NCI-H510A (cell line): ENCODE data around the gene DES.
"Not testable (repeated sequence)": the region's sequence is repeated elsewhere in the genome, so short reads cannot be mapped to it uniquely, and the experiment has no call there.

Source experiments
- DNase-seq: peaks from one replicate; lab custom pipeline; 2025; lab: John Stamatoyannopoulos, UW

DES gene

DNA sequence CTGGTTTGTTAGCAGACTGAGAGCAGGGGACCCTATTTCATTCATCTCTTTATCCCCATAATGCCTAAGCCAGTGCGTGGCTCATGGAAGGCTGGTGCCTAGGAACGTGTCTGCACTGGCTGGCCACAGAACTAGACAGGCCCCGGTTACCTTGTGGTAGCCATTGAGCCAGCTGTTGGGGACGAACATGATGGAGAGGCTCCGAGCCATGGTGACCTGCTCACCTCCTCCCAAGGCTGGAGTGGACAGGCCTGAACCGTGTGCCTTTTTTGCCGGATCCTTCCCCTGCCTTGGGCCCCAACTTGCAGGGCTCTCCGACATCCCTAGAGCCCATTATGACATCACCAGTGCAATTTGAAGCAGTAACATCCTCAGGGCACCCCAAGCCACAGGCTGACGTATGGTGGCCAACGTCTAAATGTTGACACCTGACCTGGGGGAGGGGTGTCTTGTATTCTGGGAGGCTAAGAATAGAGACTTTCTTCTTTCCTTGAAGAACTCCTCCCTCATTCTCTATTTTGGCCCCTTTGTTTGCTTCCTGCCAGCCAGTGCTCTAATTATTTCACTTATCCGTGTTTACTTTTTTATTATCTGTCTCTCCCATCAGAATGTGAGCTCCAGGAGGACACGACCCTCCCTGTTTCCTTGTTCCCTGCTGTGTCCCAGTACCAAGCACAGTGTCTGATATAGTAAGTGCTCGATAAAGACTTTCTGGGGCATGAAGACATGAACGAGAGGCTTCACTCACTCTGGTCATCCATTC lies 18.3 kb upstream of the DES start:
- no peak for DNase-seq

DNA sequence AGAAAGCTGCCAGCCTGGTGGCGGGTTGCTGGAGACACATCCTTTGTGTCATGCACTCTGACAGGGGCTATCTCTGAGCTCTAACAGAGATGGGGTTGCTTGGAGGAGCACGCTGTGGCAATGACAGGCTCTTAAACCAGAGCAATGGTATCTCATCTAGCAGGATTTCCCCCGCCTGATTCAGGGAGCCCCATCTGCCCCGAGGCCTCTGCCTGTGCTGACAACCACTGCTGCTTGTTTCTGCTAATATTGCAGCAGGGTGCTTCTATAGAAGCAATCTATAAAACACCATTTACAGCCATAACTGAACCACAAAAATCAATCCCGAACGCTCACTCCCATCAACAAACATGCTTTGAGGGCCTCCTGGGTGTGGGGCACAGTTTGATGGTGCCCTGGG lies 17.6 kb upstream of the DES start:
- DNase-seq, result no peak

DNA sequence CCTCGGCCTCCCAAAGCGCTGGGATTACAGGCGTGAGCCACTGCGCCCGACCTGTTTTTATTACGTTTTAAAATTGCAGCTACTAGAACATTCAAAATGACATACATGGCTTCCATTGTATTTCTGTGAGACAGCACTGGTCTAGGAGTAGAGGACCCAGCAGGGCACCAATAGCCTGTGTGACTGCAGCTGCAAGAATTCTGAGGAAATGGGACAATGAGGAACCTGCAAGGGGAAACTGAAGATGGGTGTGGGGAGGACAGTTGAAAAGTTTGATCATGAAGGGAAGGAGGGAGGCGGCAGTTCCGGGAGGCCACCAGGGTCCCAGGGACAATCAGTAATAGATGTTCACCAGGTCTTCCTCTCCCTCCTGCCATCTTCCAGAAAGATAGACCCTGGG lies 16.6 kb upstream of the DES start:
- DNase-seq, result no peak

DNA sequence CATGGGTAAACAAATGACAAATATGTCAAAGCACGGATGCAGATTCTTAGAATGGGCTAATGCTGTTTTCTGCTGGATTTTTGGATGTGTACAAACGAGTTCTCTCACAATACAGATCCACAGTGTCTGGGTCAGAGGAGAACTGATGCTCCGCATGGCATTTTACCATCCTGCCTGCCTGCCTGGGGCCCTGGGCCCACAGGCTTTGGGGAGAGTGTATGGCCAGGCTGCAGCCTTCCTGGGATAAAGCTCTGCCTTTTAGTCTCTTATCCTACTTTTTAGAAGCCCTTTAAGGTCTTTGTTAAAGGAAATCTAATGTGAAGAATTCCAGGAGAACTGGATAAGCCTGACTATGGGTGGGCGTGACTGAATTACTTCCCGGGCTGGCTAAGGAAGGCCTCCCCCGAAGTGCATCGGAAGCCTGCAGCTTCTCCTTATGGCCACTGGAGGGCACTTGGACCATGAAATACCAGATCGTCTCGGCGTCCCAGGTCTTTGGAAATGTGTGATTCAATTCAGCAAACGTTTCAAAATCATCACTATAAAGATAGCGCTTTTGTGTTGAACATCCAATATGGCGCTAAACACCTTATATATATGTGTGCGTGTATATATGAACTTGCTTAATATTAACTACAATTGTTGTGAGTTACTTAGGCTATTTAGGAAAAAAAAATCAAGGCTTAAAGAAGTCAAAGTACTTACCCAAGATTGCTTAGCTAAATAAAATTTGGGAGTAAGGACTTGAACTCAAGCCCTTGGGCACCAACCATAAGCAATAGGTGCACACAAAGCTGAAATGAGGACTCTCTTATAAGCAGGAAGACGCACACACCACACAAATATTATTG lies 15.3 kb upstream of the DES start:
- DNase-seq, result peak; percentile 65

DNA sequence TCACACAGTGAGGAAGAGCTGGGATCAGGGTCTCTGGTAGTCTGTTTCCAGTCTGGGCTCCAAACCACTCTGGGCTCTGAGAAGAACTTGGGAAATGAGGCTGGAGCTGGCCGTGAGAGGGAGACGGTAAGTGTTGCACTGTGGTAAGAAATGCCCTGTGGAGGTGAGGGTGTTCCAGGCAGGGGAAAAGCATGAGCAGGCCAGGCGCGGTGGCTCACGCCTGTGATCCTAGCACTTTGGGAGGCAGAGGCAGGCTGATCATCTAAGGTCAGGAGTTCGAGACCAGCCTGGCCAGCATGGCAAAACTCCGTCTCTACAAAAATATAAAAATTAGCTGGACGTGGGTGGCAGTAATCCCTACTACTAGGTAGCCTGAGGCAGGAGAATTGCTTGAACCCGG lies 14.3 kb upstream of the DES start:
- no peak for DNase-seq

DNA sequence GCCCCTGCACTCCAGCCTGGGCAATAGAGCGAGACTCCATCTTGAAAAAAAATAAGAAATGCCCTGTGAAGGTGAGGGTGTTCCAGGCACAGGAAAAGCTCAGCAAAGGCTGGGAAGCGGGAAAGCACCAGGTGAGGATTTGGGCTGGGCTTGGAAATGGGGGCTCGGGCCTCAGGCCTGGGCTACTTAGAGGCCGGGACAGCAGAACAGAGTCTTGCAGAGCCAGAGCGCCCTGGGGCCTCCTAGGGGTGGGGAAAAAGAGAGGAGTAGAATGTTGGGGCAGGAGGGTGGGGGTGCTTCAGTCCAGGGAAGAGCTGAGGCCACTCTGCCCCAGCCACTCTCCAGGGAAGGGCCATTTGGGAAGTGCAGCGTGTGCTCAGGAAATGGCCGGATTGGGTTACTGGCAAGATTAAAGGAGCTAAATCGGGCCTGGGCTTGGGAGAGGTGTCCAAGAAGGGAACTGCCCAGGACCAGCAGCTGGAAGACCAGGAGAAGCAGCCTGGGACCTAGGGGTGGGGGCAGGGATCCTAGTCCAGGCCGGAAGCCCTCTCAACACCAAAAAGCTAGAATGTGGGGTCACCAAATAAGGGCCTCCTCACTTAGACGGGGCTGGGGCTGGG lies 13.8 kb upstream of the DES start:
- DNase-seq, result no peak

DNA sequence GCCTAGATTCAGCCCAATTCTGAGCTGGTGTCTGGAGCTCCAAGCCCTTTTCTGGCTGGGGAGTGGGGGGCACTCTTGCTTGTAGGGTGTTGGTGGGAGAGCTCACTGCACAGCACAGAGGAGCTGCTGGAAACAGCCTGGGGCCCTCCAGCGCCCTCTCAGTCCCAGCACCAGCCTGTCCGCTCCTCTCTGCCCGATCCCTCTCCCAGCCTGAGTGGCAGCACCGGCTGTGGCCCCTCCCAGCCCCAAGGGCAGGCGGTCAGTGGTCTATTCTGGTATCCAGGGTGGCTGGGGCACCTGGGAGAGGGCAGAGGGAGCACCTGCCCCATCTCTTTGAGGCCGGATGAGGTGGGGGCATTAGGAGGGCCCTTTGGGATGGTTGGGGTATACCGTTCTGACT lies 13.2 kb upstream of the DES start:
- DNase-seq, result no peak

DNA sequence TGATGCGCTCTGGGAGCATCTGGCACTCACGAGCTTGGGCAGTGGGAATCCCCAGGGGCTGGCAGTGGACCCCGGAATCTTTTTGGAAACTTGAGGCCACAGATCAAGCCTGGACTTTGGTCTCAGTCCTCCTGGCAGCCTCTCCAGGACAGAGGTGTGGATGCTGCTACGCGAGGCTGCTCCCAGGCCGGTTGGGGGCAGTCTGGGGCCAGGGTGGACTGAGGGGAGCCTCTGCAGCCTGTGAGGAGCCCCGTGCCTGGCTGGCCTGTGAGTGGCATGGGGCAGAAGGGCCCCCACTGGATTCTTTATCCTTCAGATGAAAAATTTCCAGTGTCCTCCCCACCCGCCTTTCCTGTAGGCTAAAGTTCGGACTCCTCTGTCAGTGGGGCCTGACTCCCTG lies 12.7 kb upstream of the DES start:
- no peak for DNase-seq

DNA sequence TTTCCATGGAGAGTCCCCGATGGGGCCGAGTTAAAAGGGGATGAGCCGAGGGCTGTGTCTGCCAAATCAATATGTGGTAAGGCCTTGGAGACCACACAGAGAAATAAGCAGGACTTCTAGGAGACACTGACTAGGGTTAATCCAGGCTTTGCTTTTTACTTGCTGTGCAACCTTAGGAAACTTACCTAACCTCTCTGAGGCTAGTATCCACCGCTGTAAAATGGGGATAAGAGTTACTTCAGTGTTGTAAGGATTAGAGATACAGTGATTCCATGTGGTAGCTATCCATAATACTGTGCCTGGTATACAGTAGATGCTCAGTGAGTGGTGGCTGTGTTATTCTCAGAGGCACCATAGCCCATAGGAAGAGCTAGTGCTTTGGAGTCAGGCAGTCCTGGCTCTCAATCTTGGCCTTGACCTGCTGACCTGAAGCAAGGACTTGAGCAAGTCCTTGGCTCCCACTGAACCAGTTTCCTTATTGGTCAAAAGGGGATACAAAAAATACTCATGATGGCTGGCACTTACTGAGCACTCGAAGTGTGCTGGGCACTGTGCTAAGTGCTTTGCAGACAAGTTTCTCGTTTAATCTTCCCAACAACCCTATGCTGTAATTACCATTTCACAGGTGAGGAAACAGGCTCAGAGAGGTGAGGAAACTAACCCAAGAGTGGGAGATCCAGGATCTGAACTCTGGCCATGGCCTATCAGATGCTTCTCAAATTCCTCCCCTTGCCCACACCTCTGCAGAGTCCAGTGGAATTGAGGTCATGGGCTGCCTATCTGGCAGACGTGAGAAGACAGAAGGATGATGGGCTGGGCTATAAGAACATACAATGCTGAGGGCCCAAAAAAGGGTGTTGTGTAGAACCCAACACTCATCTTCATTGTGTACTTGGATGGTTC lies 12.0 kb upstream of the DES start:
- DNase-seq, result no peak

DNA sequence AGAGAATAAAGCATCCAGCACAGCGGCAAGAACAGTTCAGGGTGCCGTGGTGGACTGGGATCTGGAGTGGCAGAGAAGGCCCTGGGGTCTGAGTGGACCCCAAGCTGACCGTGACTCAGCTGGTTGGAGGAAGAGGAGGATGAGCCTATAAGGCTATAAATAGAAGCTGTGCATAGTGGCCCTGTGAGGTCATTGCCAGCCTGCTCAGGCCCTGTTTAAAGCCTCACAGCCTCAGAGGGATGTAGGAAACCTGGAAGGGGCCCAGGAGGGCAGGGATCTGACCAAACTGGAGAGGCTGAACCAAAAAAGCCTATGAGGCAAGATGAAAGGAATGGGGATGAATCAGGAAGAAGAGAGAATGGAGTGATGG lies 11.3 kb upstream of the DES start:
- no peak for DNase-seq

DNA sequence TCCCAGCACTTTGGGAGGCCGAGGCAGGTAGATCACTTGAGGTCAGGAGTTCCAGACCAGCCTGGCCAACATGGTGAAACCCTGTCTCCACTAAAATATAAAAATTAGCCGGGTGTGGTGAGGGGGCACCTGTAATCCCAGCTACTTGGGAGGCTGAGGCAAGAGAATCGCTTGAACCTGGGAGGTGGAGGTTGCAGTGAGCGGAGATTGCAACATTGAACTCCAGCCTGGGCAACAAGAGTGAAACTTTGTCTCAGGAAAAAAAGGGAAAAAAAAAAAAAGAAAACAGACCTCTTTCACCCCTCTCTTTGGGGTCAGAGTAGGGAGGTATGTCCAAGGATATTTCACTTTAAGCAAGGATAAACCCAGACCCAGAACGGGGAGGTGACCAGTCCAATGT lies 10.8 kb upstream of the DES start:
- not testable (repeated sequence) for DNase-seq

DNA sequence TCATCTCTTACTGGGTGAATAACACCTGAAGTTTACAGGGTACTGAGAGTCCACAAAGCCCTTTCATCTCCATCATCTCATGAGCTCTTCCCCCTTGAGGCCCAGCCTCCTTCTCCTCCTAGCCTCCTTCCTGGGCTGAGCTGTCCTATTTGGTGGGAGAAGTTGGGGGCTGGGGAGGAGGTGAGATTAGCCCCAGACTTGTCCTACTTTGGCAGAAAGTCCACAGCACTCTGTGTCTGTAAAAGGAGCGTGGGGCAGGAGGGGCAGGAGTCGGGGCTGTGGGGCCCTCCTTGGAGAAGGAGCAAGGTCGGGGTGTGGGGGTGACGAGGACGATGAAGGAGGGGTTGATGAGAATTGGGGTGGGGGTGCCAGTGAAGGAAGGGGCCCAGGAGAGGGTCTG lies 10.0 kb upstream of the DES start:
- DNase-seq, result no peak

DNA sequence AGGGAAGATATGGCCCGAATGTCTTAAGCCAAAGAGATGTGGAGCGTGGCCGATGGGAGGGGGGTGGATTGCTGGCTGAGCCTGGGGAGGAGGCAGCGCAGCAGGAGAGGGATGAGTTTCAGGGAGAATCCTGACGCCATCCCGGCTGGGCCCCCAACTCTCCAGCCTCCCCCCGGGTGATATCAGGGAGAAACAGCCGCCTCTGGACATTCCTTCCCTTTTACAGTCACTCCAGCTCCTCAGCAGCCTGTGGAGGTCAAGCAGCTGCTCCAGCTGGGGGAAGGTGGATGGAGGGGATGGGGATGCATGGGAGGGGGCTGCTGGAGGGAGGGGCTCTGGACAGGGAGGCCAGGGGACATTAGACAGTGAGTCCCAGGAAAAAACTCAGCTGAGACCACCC lies 9.5 kb upstream of the DES start:
- no peak for DNase-seq

DNA sequence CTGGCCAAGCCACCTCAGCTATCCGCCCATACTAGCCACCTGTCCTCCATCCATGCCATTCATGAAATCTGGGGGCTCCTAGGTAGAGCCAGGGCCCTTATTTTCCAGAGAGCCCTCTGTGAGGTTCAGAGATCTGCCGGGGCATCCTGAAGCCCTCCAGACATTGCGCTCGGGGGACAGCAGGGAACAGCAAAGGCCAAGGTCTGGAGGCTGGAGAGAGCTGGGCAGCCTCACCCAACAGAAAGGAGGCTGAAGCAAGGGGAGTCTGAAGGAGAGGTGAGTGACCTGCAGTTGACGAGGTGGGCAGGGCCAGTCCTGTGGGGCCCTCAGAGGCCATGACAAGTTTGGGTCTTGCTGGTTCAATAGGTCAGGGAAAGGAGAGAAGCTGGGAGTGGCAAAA lies 8.6 kb upstream of the DES start:
- DNase-seq, result no peak

DNA sequence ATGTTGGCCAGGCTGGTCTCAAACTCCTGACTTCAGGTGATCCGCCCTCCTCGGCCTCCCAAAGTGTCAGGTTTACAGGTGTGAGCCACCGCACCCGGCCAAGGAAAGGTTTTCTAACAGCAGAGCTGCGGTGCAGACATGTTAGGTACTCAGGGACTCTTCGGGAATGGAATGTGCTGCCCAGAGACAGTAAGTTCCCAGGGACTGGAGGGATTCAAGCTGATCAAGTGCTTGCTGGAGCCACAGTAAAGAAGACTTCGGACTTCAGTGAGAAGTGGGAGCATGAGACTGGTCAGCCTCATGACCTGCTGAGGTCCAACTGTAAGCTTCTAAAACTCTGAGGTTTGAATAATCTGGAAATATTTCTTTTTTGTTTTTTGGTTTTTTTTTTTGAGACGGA lies 7.8 kb upstream of the DES start:
- no peak for DNase-seq

DNA sequence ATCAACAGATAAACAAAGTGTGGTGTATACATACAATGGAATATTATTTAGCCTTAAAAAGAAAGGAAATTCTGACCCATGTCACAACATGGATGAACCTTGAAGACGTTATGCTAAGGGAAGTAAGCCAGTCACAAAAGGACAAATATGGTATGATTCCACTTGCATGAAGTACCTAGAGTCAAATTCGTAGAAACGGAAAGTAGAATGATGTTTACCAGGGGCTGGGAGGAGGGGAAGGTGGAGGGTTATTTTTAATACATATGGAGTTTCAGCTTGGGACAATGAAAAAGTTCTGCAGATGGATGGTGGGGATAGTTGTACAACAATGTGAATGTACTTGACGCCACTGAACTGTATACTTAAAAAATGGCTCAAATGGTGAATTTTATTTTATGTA lies 3.3 kb upstream of the DES start:
- DNase-seq, result no peak

DNA sequence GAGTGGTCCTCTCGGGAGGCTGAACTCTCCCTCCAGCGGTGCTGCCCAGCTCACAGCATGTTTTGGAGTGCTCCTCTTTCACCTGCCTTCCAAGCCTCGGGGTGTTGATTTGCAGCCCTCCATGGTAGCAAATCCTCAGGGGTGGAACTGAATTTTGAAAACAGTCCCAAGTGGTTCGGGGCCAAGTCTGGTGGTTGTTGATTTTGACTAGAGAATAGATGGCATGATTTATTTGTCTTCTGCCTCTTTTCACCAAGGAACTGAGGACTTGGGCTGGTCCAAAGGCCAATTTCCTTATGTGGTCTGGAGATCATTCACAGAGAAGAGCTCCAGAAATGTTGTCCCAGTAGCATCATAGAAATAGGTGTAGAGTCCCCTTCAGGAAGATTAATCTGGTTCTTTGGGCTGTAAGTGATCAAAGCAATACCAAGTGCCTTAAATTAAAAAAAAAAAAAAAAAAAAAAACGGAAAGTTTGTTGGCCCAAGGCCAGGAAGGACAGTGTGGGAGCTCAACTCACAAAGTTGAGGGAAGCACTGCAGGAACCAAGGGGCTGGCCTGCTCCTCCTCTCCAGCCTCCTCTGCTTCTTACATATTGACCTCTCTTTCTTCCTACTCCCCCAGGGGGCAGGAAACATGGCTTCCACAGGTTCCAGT lies 2.5 kb upstream of the DES start:
- DNase-seq, result no peak

DNA sequence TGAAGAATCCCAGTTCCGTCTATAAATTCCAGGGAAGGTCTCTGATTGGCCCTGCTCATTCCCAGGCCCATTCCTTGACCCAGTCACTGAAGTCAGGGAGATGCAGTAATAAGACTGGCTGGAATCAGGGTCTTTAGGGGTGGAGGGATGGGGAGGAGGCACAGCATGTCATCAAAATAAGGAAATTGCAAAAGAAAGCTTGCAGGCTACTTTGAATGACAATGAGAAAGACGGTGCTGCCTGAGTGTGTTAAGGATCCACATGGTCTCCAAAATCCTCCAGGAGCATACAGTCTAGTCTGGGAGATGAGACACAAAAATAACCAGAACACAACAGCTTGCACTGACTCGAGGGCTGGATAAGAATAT lies 2.0 kb upstream of the DES start:
- no peak for DNase-seq

DNA sequence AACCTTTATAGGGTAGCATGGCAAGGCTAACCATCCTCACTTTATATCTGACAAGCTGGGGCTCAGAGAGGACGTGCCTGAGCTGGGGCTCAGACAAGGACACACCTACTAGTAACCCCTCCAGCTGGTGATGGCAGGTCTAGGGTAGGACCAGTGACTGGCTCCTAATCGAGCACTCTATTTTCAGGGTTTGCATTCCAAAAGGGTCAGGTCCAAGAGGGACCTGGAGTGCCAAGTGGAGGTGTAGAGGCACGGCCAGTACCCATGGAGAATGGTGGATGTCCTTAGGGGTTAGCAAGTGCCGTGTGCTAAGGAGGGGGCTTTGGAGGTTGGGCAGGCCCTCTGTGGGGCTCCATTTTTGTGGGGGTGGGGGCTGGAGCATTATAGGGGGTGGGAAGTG lies 1.2 kb upstream of the DES start:
- no peak for DNase-seq

DNA sequence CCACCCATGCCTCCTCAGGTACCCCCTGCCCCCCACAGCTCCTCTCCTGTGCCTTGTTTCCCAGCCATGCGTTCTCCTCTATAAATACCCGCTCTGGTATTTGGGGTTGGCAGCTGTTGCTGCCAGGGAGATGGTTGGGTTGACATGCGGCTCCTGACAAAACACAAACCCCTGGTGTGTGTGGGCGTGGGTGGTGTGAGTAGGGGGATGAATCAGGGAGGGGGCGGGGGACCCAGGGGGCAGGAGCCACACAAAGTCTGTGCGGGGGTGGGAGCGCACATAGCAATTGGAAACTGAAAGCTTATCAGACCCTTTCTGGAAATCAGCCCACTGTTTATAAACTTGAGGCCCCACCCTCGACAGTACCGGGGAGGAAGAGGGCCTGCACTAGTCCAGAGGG lies 803 bp upstream of the DES start:
- no peak for DNase-seq

DNA sequence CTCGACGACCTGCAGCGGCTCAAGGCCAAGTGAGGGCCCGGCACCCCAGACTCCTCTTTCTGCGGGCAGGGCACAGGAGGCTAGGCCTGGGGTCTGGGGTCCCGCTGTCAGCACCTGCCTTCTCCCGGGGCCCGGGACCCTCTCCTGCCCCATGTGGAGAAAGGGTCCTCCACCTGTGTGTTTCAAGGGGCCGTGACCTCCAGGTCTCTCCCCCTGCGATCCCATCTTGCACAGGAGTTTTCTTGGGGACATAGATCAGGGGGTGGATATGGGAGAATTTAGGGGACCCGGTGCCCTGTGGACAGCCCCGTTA lies 791 bp downstream of the DES start:
- DNase-seq, result no peak
